Progenitor cell of endocrine pancreas (in vitro differentiated cells): ENCODE measurements around the gene CDON. TPM values are rescaled to one million over a fixed set of nuclear protein-coding genes. Genes with fewer than 3 reads are reported as not detected.

Experiments
- DNase-seq: peaks from one replicate; pipeline ENCODE4 v3.0.0; 2021; ENCODE audit warnings: low spot score; ENCODE audit not compliant: unreplicated experiment
- H3K27ac Mint-ChIP-seq: 2 replicates; pipeline ENCODE4 v1.8.0; 2021; ENCODE audit warnings: mild to moderate bottlenecking, moderate library complexity, mixed read lengths
- H3K27me3 Mint-ChIP-seq: 2 replicates; pipeline ENCODE4 v1.8.0; 2021; ENCODE audit warnings: mixed read lengths
- H3K36me3 Mint-ChIP-seq: 2 replicates; pipeline ENCODE4 v1.8.0; 2022; ENCODE audit warnings: mixed read lengths; ENCODE audit not compliant: insufficient read depth
- H3K4me1 Mint-ChIP-seq: 2 replicates; pipeline ENCODE4 v1.8.0; 2021; ENCODE audit warnings: low read depth, mixed read lengths
- H3K4me3 Mint-ChIP-seq: 2 replicates; pipeline ENCODE4 v1.8.0; 2021; ENCODE audit warnings: low read depth, mild to moderate bottlenecking, moderate library complexity, mixed read lengths
- H3K9me3 Mint-ChIP-seq: 2 replicates; pipeline ENCODE4 v1.8.0; 2021; ENCODE audit warnings: low read depth, mixed read lengths
- CTCF ChIP-seq: fragments of 200-600 bp; sonication (generic); IDR thresholded peaks from one replicate; pipeline ENCODE4 v1.5.0; 2021; ENCODE audit warnings: antibody characterized with exemption, mild to moderate bottlenecking; ENCODE audit not compliant: unreplicated experiment
- total RNA-seq: library from RNA; stranded (reverse); gene quantifications from 2 replicates; pipeline ENCODE4 v1.2.1, GENCODE V29; 2021

The CDON gene
- total RNA-seq, 1 donor from 2014 or later: 26.4 TPM

DNA sequence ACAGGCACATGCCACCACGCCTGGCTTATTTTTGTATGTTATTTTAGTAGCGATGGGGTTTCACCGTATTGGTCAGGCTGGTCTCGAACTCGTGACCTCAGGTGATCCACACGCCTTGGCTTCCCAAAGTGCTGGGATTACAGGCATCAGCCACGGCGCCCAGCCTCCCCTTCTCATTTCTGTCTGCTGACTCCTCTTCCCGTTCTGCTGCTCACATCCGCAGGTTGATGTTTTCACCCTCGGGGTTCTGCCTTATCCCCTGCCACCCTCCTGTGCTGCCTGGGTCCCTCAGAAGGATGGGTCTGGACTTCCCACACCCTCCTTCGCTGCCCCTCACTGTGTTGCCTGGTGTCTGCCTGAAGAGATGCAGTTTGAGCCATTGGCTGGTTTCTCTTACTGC is 136.0 kb downstream of the CDON start:
- Mint-ChIP-seq H3K27ac (no peak overlapping the region), H3K4me3 (no peak overlapping the region), H3K36me3 (no peaks in the 10 kb centered on the region), H3K27me3 (peaks cover 6% of the 10 kb centered on the region), H3K9me3 (no peaks in the 10 kb centered on the region), H3K4me1 (peaks cover 5% of the 10 kb centered on the region)
- DNase-seq: no peak
- TF ChIP-seq CTCF: no peak

GRCh38 chr11:125925804-125926203 is 136.9 kb downstream of the CDON start:
- H3K27ac Mint-ChIP-seq: no peak overlapping the region
- no peak overlapping the region for H3K4me3 Mint-ChIP-seq
- no peaks in the 10 kb centered on the region for H3K9me3 Mint-ChIP-seq
- no peak for TF ChIP-seq CTCF
- H3K36me3 Mint-ChIP-seq: no peaks in the 10 kb centered on the region
- no peak for DNase-seq
- peaks cover 3% of the 10 kb centered on the region for H3K4me1 Mint-ChIP-seq
- peaks cover 6% of the 10 kb centered on the region for H3K27me3 Mint-ChIP-seq

- Mint-ChIP-seq H3K9me3 (no peaks in the 10 kb centered on the region), H3K4me1 (peaks cover 3% of the 10 kb centered on the region), H3K4me3 (no peak overlapping the region), H3K36me3 (no peaks in the 10 kb centered on the region), H3K27ac (no peak overlapping the region), H3K27me3 (peaks cover 6% of the 10 kb centered on the region)
- no peak for TF ChIP-seq CTCF
- DNase-seq: no peak
Observed at GRCh38 chr11:125925247-125925740, 137.4 kb downstream of the CDON start.

- Mint-ChIP-seq H3K27me3 (peaks cover 6% of the 10 kb centered on the region), H3K4me1 (peaks cover 3% of the 10 kb centered on the region), H3K27ac (no peak overlapping the region), H3K9me3 (no peaks in the 10 kb centered on the region), H3K4me3 (no peak overlapping the region), H3K36me3 (no peaks in the 10 kb centered on the region)
- DNase-seq: no peak
- no peak for TF ChIP-seq CTCF
Observed at GRCh38 chr11:125924384-125925007, 138.2 kb downstream of the CDON start.

- peaks cover 3% of the 10 kb centered on the region for H3K4me1 Mint-ChIP-seq
- peaks cover 8% of the 10 kb centered on the region for H3K27me3 Mint-ChIP-seq
- no peak overlapping the region for H3K27ac Mint-ChIP-seq
- no peak overlapping the region for H3K4me3 Mint-ChIP-seq
- H3K36me3 Mint-ChIP-seq: no peaks in the 10 kb centered on the region
- no peak for TF ChIP-seq CTCF
- no peaks in the 10 kb centered on the region for H3K9me3 Mint-ChIP-seq
- no peak for DNase-seq
Observed at GRCh38 chr11:125923633-125924032, 139.0 kb downstream of the CDON start.
